ENCODE results near the gene MACROD2. TPM values are rescaled to one million over a fixed set of nuclear protein-coding genes. Genes with fewer than 3 reads are reported as not detected.

Gene MACROD2
- total RNA-seq, 1 experiment from 2014 or later, result 3.7 TPM

GRCh38 chr20:14344746-14345145, 349.4 kb downstream of the MACROD2 start:
- H3K27ac ChIP-seq (ENCODE audit: low read depth, low read length), result no peak overlapping the region
- H3K9me3 ChIP-seq (ENCODE audit: control insufficient read depth in 1 of 2, insufficient read depth in 1 of 2, low read depth in 1 of 2, low read length in 2 of 2), result no peaks in the 10 kb centered on the region
- H3K79me2 ChIP-seq (ENCODE audit: insufficient read depth, low read length), result no peaks in the 10 kb centered on the region
- no peak overlapping the region for H3K4me3 ChIP-seq (replicated peaks in 1 of 2; ENCODE audit: low read depth in 1 of 2, low read length in 2 of 2)
- H3K27me3 ChIP-seq (ENCODE audit: insufficient read depth, low read length), result no peaks in the 10 kb centered on the region
- intact Hi-C loops (cut with micrococcal nuclease), result no loop called here
- H3K36me3 ChIP-seq (ENCODE audit: control insufficient read depth in 1 of 2, insufficient read depth in 2 of 2, low read length in 2 of 2), result no peaks in the 10 kb centered on the region
- no peak overlapping the region for H2AFZ ChIP-seq (ENCODE audit: low read depth, low read length, poor library complexity, severe bottlenecking)
- ChIA-PET POLR2A (no interaction called here), RAD21 (ENCODE audit: low non-redundant PET in 1 of 2, low total read pairs in 2 of 2, uncharacterized antibody in 2 of 2, unreplicated experiment in 2 of 2) (no interaction called here), CTCF (no interaction called here)
- H4K20me1 ChIP-seq (ENCODE audit: insufficient read depth), result no peaks in the 10 kb centered on the region
- H3K9me2 ChIP-seq (ENCODE audit: insufficient read depth), result no peaks in the 10 kb centered on the region
- H3K9ac ChIP-seq (ENCODE audit: low read length), result no peak overlapping the region
- DNase-seq (ENCODE audit: low read depth, low spot score), result no peak
- TF ChIP-seq SP1 (IDR thresholded peaks at IDR 0.05; ENCODE audit: low read depth) (no peak), POLR2AphosphoS5 (IDR thresholded peaks at IDR 0.05; ENCODE audit: low read depth, low read length) (no peak), CEBPB (IDR thresholded peaks at IDR 0.05; ENCODE audit: low read depth) (no peak), SIN3A (IDR thresholded peaks at IDR 0.05; ENCODE audit: low read depth) (no peak), ELF1 (IDR thresholded peaks at IDR 0.05; ENCODE audit: borderline replicate concordance, low read depth) (no peak), CBX3 (IDR thresholded peaks at IDR 0.05; ENCODE audit: low read depth) (no peak), EZH2 (IDR thresholded peaks at IDR 0.05) (no peak), POLR2A (IDR thresholded peaks at IDR 0.05; ENCODE audit: borderline replicate concordance, extremely low read depth, insufficient read depth, insufficient read length) (no peak), EZH2phosphoT487 (IDR thresholded peaks at IDR 0.05; ENCODE audit: borderline replicate concordance) (no peak), YY1 (IDR thresholded peaks at IDR 0.05; ENCODE audit: extremely low read depth, insufficient replicate concordance, low read depth, low read length) (no peak), REST (IDR thresholded peaks at IDR 0.05; ENCODE audit: low read depth) (no peak)
- no peak for ATAC-seq
- no peak overlapping the region for H3K4me2 ChIP-seq (ENCODE audit: low read length)
- no peaks in the 10 kb centered on the region for H3K4me1 ChIP-seq (ENCODE audit: control insufficient read depth in 1 of 2, insufficient read depth in 2 of 2, low read length in 2 of 2)
- BruUV-seq (replicated peaks), result no TSS peak

Data from HCT116 (cell line).